ENCODE data around the gene ZNF91.

The ZNF91 gene

GRCh38 chr19:23395041-23395721, at the start of gene ZNF91:
ZNF91 (minus strand) TSS chr19:23395471; CDS start chr19:23395354, 117 bp downstream.
- Histone ChIP-seq H3K4me3 (ENCODE audit: low read depth, low read length) (peak within 1 kb of the TSS; percentile 78), H3K27me3 (replicated peaks) (no peaks in the 10 kb centered on the region), H3K27ac (peak within 1 kb of the TSS; percentile 97), H3K36me3 (replicated peaks) (no peaks in the 10 kb centered on the region)
- peak; percentile 98 for DNase-seq
- TF ChIP-seq CTCF (IDR thresholded peaks at IDR 0.05; ENCODE audit: low read depth, low read length, missing control alignments): no peak
- in situ Hi-C loops (cut with HindIII; ENCODE audit: low pct_ligation_motif_present, low sequenced_read_pairs): no loop called here

- no peak for DNase-seq
- TF ChIP-seq CTCF (IDR thresholded peaks at IDR 0.05; ENCODE audit: low read depth, low read length, missing control alignments): peak; percentile 62
- Histone ChIP-seq H3K4me3 (ENCODE audit: low read depth, low read length) (no peak overlapping the region), H3K27me3 (replicated peaks) (no peaks in the 10 kb centered on the region), H3K36me3 (replicated peaks) (no peaks in the 10 kb centered on the region), H3K27ac (no peak overlapping the region)
- in situ Hi-C loops (cut with HindIII; ENCODE audit: low pct_ligation_motif_present, low sequenced_read_pairs): no loop called here
Measured at GRCh38 chr19:23440791-23441190, 45.5 kb upstream of the ZNF91 start.

GRCh38 chr19:23440207-23440606, 44.9 kb upstream of the ZNF91 start:
- no peaks in the 10 kb centered on the region for H3K27me3 ChIP-seq (replicated peaks)
- in situ Hi-C loops (cut with HindIII; ENCODE audit: low pct_ligation_motif_present, low sequenced_read_pairs): no loop called here
- no peak for DNase-seq
- no peak overlapping the region for H3K27ac ChIP-seq
- no peak overlapping the region for H3K4me3 ChIP-seq (ENCODE audit: low read depth, low read length)
- no peaks in the 10 kb centered on the region for H3K36me3 ChIP-seq (replicated peaks)
- peak; percentile 39 for TF ChIP-seq CTCF (IDR thresholded peaks at IDR 0.05; ENCODE audit: low read depth, low read length, missing control alignments)

GRCh38 chr19:23439623-23440022, 44.4 kb upstream of the ZNF91 start:
- no peak for DNase-seq

GRCh38 chr19:23437901-23438300, 42.6 kb upstream of the ZNF91 start:
- DNase-seq: no peak
- no peak overlapping the region for H3K4me3 ChIP-seq (ENCODE audit: low read depth, low read length)
- in situ Hi-C loops (cut with HindIII; ENCODE audit: low pct_ligation_motif_present, low sequenced_read_pairs): no loop called here
- no peak for TF ChIP-seq CTCF (IDR thresholded peaks at IDR 0.05; ENCODE audit: low read depth, low read length, missing control alignments)
- H3K36me3 ChIP-seq (replicated peaks): no peaks in the 10 kb centered on the region
- H3K27ac ChIP-seq: no peak overlapping the region
- no peaks in the 10 kb centered on the region for H3K27me3 ChIP-seq (replicated peaks)

More at GRCh38 chr19:23439623-23440022, 44.4 kb upstream of the ZNF91 start:
- peak; percentile 54 for TF ChIP-seq CTCF (IDR thresholded peaks at IDR 0.05; ENCODE audit: low read depth, low read length, missing control alignments)
- Histone ChIP-seq H3K27ac (no peak overlapping the region), H3K4me3 (ENCODE audit: low read depth, low read length) (no peak overlapping the region), H3K36me3 (replicated peaks) (no peaks in the 10 kb centered on the region), H3K27me3 (replicated peaks) (no peaks in the 10 kb centered on the region)
- in situ Hi-C loops (cut with HindIII; ENCODE audit: low pct_ligation_motif_present, low sequenced_read_pairs): no loop called here

- TF ChIP-seq CTCF (IDR thresholded peaks at IDR 0.05; ENCODE audit: low read depth, low read length, missing control alignments): peak; percentile 48
- in situ Hi-C loops (cut with HindIII; ENCODE audit: low pct_ligation_motif_present, low sequenced_read_pairs): no loop called here
- Histone ChIP-seq H3K27me3 (replicated peaks) (no peaks in the 10 kb centered on the region), H3K27ac (no peak overlapping the region), H3K36me3 (replicated peaks) (no peaks in the 10 kb centered on the region), H3K4me3 (ENCODE audit: low read depth, low read length) (no peak overlapping the region)
- DNase-seq: no peak
Measured at GRCh38 chr19:23436944-23437343, 41.7 kb upstream of the ZNF91 start.
